Non-pigmented ciliary epithelial cell (primary cell): ENCODE data around the gene CDH4.

Experiments
- DNase-seq: peaks from one replicate; pipeline ENCODE4 v3.0.0-alpha.2; 2010; ENCODE audit warnings: low read depth

CDH4 gene

GRCh38 chr20:61790116-61790827 is 538.2 kb downstream of the CDH4 start:
- no peak for DNase-seq

DNA sequence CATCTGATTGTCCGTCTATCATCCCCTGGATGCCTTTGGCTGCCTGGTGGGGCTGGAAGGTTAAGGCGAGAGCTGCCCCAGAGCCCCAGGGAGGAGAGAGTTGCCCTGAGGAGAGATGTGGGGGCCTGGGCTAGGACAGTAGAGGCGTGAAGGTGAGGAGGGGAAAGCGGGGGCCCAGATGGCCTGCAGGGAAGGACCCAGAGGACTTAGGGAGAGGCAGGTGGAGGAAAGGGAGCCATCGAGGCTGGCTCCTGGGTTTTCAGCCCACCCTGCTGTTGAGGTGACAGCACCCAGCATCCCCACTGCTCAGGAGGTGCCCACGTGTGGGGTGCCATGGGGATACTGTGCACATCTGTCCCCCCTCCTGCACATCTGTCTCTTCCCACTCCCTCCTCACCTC is 539.9 kb downstream of the CDH4 start:
- DNase-seq = no peak

DNA sequence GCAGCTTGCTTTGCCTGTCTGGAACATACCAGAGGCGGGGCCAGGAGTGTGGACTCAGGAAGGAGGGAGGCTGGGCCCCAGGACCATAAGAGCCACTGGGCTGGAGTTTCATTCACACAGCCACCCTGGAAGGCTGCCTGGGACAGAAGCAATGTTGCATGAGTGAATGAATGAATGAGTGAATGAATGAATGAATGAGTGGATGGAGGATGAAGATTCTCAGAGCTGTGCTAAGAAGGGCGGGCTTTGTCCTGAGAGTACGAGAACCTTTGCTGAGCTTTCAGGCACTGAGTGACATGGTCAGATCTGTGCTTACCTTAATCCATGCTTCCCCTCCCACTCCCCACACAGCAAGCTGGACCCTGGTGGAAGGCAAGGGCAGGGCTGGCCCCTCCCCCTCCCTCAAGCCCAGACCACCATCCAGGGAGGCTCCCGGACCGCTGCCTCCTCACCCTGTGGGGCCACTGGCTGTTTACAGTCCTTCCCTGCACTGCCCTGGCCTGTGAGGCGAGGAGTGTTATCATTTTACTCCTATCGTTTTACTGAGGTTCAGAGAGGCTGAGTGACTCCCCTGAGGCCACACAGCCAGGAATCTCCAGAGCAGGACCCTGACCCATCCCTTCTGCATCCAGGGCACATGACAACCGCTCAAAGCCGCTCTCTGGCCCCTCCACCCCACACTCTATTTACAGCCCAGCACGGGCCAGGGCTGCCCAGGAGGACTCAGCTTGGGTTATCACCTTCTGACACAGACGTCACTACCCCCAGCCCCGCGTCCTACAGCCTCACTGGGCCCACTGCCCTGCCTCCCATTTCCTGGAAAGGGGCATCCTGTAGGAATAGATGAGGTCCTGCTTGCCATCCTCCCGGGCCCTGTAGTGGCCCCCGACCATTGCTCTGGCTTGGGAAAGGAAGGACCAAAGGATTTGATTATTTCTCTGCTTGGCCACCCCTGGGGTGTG is 543.9 kb downstream of the CDH4 start:
- no peak for DNase-seq

- DNase-seq = no peak
Observed at GRCh38 chr20:61796738-61797137, 544.7 kb downstream of the CDH4 start.

- DNase-seq = no peak
Observed at GRCh38 chr20:61797200-61797599, 545.1 kb downstream of the CDH4 start.

- no peak for DNase-seq
Observed at GRCh38 chr20:61797971-61798411, 545.9 kb downstream of the CDH4 start.

DNA sequence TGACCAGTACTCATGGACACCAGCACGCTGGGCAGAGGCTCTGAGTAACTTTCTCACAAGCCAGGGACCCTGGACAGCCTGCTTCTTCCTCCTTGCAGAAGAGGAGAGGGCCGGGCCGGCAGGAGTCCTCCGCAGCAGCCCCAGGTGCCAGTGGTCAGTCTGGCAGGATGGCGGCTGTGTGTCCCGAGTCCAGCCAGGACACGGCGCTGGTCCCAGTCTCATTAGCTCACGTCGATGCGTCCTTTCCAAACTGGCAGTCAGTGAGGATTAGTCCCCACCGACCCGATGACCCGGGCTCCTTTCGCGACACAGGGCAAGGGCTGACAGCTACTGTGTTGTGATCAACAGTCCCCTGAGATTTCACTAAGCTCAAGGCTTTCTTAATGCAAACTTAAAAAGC is 546.6 kb downstream of the CDH4 start:
- no peak for DNase-seq

DNA sequence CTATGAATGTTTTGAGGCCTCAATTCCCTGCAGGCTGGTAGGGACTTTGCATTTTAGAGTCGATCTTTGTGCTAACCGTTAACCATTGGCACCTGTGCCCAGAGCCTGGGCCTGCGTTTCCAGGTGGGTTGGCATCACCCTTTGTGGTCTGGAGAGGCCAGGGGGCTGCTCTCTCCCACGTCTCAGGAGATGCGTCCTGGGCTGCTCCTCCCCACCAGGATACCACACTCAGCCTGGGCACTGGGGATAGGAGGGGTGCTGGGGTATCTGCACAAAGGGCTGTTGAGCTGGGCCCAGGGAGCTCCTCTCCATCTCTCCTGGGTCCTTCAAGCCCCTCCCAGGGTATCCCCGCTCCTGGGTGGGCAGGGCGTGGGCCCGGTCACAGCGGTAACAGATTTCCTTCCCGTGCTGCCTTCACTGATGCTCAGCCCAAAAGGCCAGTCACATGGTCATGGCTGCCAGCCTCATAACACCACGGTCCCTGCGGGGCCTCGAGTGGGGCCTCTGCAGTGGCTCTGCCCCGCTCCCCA is 547.4 kb downstream of the CDH4 start:
- DNase-seq = no peak

- no peak for DNase-seq
Observed at GRCh38 chr20:61799928-61800327, 547.9 kb downstream of the CDH4 start.

- no peak for DNase-seq
Observed at GRCh38 chr20:61800359-61801064, 548.5 kb downstream of the CDH4 start.

- DNase-seq = no peak
Observed at GRCh38 chr20:61801065-61801360, 549.0 kb downstream of the CDH4 start.

GRCh38 chr20:61801428-61801827 is 549.4 kb downstream of the CDH4 start:
- DNase-seq = no peak

GRCh38 chr20:61801857-61802442 is 549.9 kb downstream of the CDH4 start:
- no peak for DNase-seq

- DNase-seq = no peak
Observed at GRCh38 chr20:61802721-61803311, 550.8 kb downstream of the CDH4 start.

DNA sequence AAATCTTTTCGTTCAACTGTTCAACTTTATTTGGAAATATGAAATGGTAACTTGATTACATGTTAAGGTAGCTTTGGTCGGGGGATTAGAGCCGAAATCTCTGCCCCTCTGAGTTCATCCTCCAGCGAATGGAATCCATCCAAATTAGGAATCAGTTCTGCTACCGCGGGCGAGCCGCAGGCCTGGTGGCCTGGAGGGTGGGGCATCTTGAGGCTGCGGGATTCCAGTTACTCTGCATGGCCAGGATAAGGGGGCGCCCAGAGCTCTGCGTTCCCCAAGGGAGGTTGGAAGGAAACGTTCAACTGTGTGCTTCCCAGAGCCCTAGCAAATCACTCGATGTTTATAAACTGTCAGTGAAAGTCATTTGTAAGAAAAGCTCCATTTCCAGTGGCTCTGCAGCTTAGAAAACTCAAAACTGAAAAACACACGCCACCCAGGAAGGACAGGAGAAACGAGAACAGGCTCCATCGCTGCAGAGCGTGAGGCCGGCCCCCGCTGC is 551.4 kb downstream of the CDH4 start:
- DNase-seq = no peak

- DNase-seq = no peak
Observed at GRCh38 chr20:61803915-61804751, 552.1 kb downstream of the CDH4 start.

DNA sequence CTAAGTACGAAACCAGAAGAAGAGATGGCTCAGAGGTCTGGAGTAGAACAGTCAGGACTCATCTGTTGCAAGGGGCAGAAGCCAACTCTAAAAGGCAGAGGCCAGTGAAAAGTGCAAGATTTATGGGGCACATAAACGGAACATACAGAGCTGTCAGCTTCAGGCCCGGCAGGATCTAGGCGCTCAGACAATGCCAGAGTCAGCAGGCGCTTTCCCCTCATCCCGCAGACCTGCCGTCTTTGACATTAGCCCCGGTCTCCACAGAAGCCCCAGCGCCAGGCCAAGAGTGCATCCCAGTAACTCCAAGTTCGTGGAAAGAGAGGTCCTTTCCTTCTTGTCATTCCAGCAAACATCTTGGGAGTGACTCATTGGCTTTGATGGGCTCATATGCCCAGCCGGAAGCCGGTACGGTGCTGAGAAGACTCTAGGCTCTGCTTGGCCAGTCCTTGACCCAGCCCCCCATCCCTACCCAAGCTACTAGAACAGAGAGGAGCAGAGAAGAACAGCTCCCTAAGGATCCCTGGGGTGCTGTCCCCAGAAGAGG is 552.8 kb downstream of the CDH4 start:
- DNase-seq = no peak

- DNase-seq = no peak
Observed at GRCh38 chr20:61805365-61805764, 553.3 kb downstream of the CDH4 start.

- no peak for DNase-seq
Observed at GRCh38 chr20:61805781-61806180, 553.7 kb downstream of the CDH4 start.

DNA sequence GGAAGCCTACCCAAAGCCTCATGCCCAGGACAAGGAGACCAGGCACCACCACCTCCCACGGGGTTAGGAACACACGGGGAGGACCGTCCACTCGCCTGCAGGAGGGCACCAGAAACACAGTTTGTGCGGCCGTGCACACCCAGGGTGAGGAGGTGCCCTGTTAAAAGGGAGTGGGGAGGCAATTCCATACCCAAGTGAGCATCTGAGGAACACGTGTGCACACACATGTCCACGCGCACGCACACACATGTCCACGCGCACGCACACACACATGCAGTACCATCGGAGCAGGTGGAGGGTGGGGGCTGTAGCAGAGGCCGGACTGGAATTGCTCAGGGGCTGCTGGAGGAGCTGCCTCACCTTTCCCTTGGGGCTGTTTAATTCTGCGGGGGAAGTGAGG is 554.3 kb downstream of the CDH4 start:
- no peak for DNase-seq
